Measurements from ENCODE around the gene SLIT3. TPM values are rescaled to one million over a fixed set of nuclear protein-coding genes. Genes with fewer than 3 reads are reported as not detected.

SLIT3 gene
- total RNA-seq, 1 experiment from 2014 or later: 0.10 TPM

DNA sequence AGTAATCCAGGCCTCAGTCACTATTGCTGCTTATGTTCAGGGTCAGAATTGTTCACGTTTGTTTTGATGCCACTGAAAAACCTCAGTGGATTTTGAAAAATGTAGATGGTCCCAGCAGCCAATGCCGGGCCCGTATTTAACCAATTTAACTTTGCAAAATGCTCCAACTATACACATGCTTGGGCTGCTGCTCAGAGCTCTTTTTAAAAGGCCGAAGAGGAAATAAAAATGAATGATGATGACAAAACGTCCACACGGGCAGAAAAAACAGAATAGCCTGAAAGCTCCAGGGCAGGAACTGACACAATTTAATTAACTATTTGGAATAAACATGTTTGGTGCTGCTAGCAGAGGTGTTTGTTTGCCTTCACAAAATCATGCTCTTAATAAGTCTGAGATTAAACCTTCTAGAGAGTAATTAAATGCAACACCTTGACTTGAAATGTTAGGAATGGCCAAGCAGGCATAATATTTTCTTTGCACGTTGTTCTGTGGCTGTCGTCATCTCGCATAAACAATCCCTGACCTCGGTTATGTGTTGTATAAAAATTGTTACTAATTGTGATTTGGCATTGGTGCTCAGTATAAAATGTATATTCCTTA lies 152.7 kb downstream of the SLIT3 start (continued):
- TF ChIP-seq CBX3 (IDR thresholded peaks at IDR 0.05; ENCODE audit: low read depth) (no peak), POLR2A (IDR thresholded peaks at IDR 0.05; ENCODE audit: borderline replicate concordance, extremely low read depth, insufficient read depth, insufficient read length) (no peak)

DNA sequence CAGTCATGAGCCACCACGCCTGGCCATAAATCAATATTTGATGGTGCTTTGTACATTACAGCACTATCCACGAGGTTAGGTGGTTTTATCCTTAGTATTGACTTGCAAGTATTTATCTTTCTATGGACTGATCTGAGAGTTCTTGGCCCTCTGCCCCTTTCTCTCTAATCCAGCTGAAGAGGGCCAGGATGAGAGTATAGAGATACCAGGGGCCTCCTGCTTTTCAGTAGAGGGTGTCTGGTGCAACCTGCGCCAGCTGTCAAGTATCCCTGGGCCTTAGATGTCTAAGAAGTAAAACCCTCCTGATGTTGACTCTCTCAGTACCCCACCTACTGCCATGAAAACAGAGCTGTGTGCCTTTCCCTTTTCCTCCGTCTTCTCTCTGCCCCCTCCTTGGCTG lies 153.4 kb downstream of the SLIT3 start:
- Histone ChIP-seq H3K4me2 (ENCODE audit: low read length) (no peak overlapping the region), H3K27me3 (ENCODE audit: insufficient read depth, low read length) (peaks cover 60% of the 10 kb centered on the region), H4K20me1 (ENCODE audit: insufficient read depth) (no peaks in the 10 kb centered on the region), H3K9ac (ENCODE audit: low read length) (no peak overlapping the region), H3K36me3 (ENCODE audit: control insufficient read depth in 1 of 2, insufficient read depth in 2 of 2, low read length in 2 of 2) (no peaks in the 10 kb centered on the region), H3K4me3 (replicated peaks in 1 of 2; ENCODE audit: low read depth in 1 of 2, low read length in 2 of 2) (no peak overlapping the region), H3K9me3 (ENCODE audit: control insufficient read depth in 1 of 2, insufficient read depth in 1 of 2, low read depth in 1 of 2, low read length in 2 of 2) (no peaks in the 10 kb centered on the region), H3K9me2 (ENCODE audit: insufficient read depth) (no peaks in the 10 kb centered on the region), H2AFZ (ENCODE audit: low read depth, low read length, poor library complexity, severe bottlenecking) (no peak overlapping the region), H3K79me2 (ENCODE audit: insufficient read depth, low read length) (no peaks in the 10 kb centered on the region), H3K27ac (ENCODE audit: low read depth, low read length) (no peak overlapping the region), H3K4me1 (ENCODE audit: control insufficient read depth in 1 of 2, insufficient read depth in 2 of 2, low read length in 2 of 2) (no peaks in the 10 kb centered on the region)
- ChIA-PET POLR2A (no interaction called here), RAD21 (ENCODE audit: low non-redundant PET in 1 of 2, low total read pairs in 2 of 2, uncharacterized antibody in 2 of 2, unreplicated experiment in 2 of 2) (no interaction called here), CTCF (no interaction called here)
- no peak for ATAC-seq
- TF ChIP-seq YY1 (IDR thresholded peaks at IDR 0.05; ENCODE audit: extremely low read depth, insufficient replicate concordance, low read depth, low read length) (no peak), SIN3A (IDR thresholded peaks at IDR 0.05; ENCODE audit: low read depth) (no peak), EZH2phosphoT487 (IDR thresholded peaks at IDR 0.05; ENCODE audit: borderline replicate concordance) (no peak), ZFX (IDR thresholded peaks at IDR 0.05) (no peak), EZH2 (IDR thresholded peaks at IDR 0.05) (no peak), EGR1 (IDR thresholded peaks at IDR 0.05; ENCODE audit: low read depth) (no peak), SP1 (IDR thresholded peaks at IDR 0.05; ENCODE audit: low read depth) (no peak)
- TF ChIP-seq, protein P1, sequence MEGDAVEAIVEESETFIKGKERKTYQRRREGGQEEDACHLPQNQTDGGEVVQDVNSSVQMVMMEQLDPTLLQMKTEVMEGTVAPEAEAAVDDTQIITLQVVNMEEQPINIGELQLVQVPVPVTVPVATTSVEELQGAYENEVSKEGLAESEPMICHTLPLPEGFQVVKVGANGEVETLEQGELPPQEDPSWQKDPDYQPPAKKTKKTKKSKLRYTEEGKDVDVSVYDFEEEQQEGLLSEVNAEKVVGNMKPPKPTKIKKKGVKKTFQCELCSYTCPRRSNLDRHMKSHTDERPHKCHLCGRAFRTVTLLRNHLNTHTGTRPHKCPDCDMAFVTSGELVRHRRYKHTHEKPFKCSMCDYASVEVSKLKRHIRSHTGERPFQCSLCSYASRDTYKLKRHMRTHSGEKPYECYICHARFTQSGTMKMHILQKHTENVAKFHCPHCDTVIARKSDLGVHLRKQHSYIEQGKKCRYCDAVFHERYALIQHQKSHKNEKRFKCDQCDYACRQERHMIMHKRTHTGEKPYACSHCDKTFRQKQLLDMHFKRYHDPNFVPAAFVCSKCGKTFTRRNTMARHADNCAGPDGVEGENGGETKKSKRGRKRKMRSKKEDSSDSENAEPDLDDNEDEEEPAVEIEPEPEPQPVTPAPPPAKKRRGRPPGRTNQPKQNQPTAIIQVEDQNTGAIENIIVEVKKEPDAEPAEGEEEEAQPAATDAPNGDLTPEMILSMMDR (IDR thresholded peaks at IDR 0.05 in 2 of 3, conservative IDR thresholded peaks at IDR 0.05 in 1 of 3; ENCODE audit: borderline replicate concordance in 1 of 3, insufficient read depth in 1 of 3, low read depth in 2 of 3, low read length in 2 of 3): no peak
- no TSS peak for BruUV-seq (replicated peaks)
- intact Hi-C loops (cut with micrococcal nuclease): no loop called here
- no peak for DNase-seq (ENCODE audit: low read depth, low spot score)

All from HCT116 (cell line).